ENCODE data around the gene SPI1. TPM values are rescaled to one million over a fixed set of nuclear protein-coding genes. Genes with fewer than 3 reads are reported as not detected.

Gene SPI1
- polyA plus RNA-seq, 2 of the 4 experiments (the other 2 are of a cell fraction), result 0.14 TPM; not detected in 1

DNA sequence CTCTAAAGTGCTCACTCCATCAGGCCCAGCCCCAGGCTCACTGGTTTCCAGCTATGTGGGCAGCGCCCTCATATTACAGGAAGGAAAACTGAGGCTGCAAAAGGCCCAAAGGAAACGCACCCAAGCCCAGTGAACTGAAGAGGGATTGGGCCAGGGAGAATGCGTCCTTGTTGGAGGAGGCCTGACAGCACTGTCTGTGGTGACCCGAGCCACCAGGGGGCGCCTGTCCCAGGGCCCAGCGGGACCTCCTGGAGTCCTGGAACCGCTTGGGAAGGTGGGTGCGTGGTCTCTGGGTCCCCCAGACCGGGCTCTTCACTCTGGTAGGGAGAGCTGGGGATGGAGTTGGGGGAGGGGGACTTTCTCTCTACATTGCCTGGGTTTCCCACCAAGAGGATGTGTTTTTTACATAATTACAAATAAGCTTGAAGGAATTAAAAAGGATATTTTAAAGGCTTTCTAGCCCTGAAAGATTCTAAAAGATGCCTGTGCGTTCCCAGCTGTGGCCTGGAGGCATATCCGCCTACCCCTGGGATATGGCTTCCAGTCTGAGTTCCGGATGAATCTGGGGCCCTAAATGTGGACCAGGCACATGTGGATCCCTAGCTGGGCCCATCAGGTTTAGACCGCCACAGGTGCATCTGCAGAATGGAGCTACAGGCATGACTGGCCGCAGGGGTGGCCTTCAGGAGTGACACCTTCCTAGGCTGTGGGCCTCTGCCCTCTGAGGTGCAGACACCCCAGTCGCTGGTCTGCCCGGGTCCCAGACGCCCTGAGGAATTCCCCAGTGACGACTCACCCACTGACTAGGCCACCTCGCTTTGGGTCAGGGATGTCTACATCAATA lies 4.2 kb downstream of the SPI1 start (continued):
- TF ChIP-seq ZFP36 (IDR thresholded peaks at IDR 0.05; ENCODE audit: borderline replicate concordance, partially characterized antibody) (no peak), RAD21 (conservative IDR thresholded peaks at IDR 0.05 in 1 of 2, IDR thresholded peaks at IDR 0.05 in 1 of 2) (peak; percentile 65 to 68), JUN (IDR thresholded peaks at IDR 0.05) (no peak)

DNA sequence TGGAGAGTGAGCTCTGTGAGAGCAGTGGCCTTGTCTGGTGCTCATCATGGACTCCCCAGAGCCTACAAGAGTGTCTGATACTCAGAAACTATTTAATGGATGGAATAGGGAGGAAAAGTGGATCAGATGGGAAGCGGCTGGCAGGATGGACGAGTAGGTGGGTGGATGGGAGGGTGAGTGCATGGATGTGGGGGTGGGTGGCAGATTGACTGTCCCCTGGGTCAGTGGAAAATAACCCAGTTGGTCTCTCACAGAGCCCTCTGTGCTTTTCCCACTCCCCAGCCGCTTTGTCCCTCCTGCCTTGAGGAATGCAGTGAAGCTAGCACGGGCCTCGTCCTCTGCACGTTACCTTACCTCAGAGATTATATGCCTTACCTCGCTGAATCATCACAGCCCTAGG lies 5.9 kb downstream of the SPI1 start:
- POLR2A ChIA-PET, result no interaction called here
- TF ChIP-seq NFE2L2 (conservative IDR thresholded peaks at IDR 0.05; ENCODE audit: low read length), result no peak
- no peak for TF ChIP-seq CBX2 (IDR thresholded peaks at IDR 0.05; ENCODE audit: borderline replicate concordance, low read depth)
- no peak for TF ChIP-seq HDAC2 (IDR thresholded peaks at IDR 0.05)
- TF ChIP-seq, protein P1, sequence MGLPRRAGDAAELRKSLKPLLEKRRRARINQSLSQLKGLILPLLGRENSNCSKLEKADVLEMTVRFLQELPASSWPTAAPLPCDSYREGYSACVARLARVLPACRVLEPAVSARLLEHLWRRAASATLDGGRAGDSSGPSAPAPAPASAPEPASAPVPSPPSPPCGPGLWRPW (IDR thresholded peaks at IDR 0.05), result no peak
- no peak for TF ChIP-seq ESRRA (IDR thresholded peaks at IDR 0.05; ENCODE audit: borderline replicate concordance, low read length)
- TF ChIP-seq, protein P2, sequence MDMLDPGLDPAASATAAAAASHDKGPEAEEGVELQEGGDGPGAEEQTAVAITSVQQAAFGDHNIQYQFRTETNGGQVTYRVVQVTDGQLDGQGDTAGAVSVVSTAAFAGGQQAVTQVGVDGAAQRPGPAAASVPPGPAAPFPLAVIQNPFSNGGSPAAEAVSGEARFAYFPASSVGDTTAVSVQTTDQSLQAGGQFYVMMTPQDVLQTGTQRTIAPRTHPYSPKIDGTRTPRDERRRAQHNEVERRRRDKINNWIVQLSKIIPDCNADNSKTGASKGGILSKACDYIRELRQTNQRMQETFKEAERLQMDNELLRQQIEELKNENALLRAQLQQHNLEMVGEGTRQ (IDR thresholded peaks at IDR 0.05), result no peak
- TF ChIP-seq, protein P3, sequence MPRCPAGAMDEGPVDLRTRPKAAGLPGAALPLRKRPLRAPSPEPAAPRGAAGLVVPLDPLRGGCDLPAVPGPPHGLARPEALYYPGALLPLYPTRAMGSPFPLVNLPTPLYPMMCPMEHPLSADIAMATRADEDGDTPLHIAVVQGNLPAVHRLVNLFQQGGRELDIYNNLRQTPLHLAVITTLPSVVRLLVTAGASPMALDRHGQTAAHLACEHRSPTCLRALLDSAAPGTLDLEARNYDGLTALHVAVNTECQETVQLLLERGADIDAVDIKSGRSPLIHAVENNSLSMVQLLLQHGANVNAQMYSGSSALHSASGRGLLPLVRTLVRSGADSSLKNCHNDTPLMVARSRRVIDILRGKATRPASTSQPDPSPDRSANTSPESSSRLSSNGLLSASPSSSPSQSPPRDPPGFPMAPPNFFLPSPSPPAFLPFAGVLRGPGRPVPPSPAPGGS (IDR thresholded peaks at IDR 0.05), result no peak
- ATAC-seq (no peak), FAIRE-seq (no peak), DNase-seq (ENCODE audit: low read depth in 1 of 2, low spot score in 1 of 2) (no peak)
- no peak overlapping the region for H3K4me3 ChIP-seq
- no peaks in the 10 kb centered on the region for H3K9me3 ChIP-seq
- no peak overlapping the region for H3K4me2 ChIP-seq
- no peak overlapping the region for H3K27ac ChIP-seq
- CTCF ChIA-PET, result interaction anchor here (0.6 to 6.0 kb wide), 13 partner anchors 8 to 81 kb away, joined by 3 to 133 read pairs (median 18); partner anchors contain the start of gene SLC39A13
- H3K4me1 ChIP-seq, result peaks cover 21% of the 10 kb centered on the region
- 62% methylated on average over 7 of the region's 7 CpGs for WGBS (ENCODE audit: missing lambda C conversion rate)

DNA sequence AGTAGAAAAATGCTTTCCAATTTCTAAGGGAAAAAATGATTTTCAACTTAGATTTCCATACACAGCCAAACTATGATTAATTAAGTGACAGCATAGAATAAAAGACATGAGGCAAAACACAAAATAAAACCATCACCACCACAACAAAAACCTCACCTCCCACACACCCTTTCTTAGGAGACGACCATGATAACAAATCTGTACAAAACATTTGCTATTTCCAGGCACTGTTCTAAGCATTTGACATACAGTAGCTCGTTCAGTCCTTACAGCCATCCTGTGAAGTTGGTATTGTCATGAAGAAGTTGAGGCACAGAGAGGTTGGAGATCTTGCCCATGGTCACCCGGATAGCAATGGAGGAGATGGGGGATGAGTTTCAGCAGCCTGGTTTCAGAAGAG lies 8.7 kb downstream of the SPI1 start:
- no peak for TF ChIP-seq CHD2 (IDR thresholded peaks at IDR 0.05; ENCODE audit: low read length, partially characterized antibody)
- DNase-seq (ENCODE audit: low read depth in 1 of 2, low spot score in 1 of 2), result no peak
- CTCF ChIA-PET, result interaction anchor here (0.7 to 6.0 kb wide), 6 partner anchors 9 to 466 kb away, joined by 3 to 96 read pairs (median 4); partner anchors contain the start of gene SLC39A13
- Histone ChIP-seq H3K9me3 (no peaks in the 10 kb centered on the region), H3K27ac (no peak overlapping the region), H3K4me1 (peaks cover 8% of the 10 kb centered on the region), H3K4me3 (no peak overlapping the region), H3K4me2 (no peak overlapping the region)
- POLR2A ChIA-PET, result no interaction called here
- FAIRE-seq, result no peak
- 31% methylated on average over 3 of the region's 3 CpGs for WGBS (ENCODE audit: missing lambda C conversion rate)
- no peak for ATAC-seq

DNA sequence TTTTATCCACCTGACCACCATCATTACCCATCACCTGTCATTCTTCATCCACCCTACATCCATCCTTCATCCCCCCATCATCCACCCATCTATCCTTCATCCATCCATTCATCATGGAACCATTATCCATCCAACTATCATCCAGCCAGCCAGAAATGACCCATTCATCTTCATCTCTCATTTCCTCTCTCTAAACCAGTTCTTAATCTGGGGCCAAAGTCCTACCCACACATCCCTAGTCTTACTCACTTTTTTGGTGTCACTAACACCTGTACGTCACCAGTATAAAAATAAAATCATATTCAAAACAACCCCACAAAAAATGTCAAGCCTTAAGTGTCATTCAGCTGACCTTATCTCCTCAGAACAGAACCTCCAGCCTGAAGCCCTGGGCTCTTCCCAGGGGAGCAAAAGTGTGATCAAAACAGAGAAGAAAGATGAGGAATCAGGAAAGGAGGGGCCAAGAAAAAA lies 12.3 kb downstream of the SPI1 start:
- DNase-seq (ENCODE audit: low read depth in 1 of 2, low spot score in 1 of 2), result no peak
- Histone ChIP-seq H3K4me2 (no peak overlapping the region), H3K4me1 (no peaks in the 10 kb centered on the region), H3K9me3 (no peaks in the 10 kb centered on the region), H3K4me3 (no peak overlapping the region), H3K27ac (no peak overlapping the region)
- no peak for FAIRE-seq
- ChIA-PET CTCF (no interaction called here), POLR2A (interaction anchor here (0.6 kb wide), 1 partner anchor 98 kb away, joined by 13 read pairs; no protein-coding TSS in a partner anchor)
- ATAC-seq, result no peak
- whole genome bisulfite sequencing (ENCODE audit: missing lambda C conversion rate), result 80% methylated on average over 1 of the region's 1 CpG
- TF ChIP-seq SMC3 (IDR thresholded peaks at IDR 0.05) (no peak), MAZ (IDR thresholded peaks at IDR 0.05; ENCODE audit: borderline replicate concordance, low read depth, low read length) (no peak), ZSCAN20 (CRISPR knock-in tag; IDR thresholded peaks at IDR 0.05) (no peak), EP300 (IDR thresholded peaks at IDR 0.05) (no peak), EHF (CRISPR knock-in tag; IDR thresholded peaks at IDR 0.05) (no peak), RAD21 (conservative IDR thresholded peaks at IDR 0.05 in 1 of 2, IDR thresholded peaks at IDR 0.05 in 1 of 2) (no peak), GATA3 (IDR thresholded peaks at IDR 0.05; ENCODE audit: borderline replicate concordance) (no peak), CBX2 (IDR thresholded peaks at IDR 0.05; ENCODE audit: borderline replicate concordance, low read depth) (no peak), MYC (IDR thresholded peaks at IDR 0.05; ENCODE audit: borderline replicate concordance, low read length) (no peak), FOSL2 (IDR thresholded peaks at IDR 0.05) (no peak), FOSL2 (CRISPR knock-in tag; IDR thresholded peaks at IDR 0.05) (no peak), HOXB5 (CRISPR knock-in tag; IDR thresholded peaks at IDR 0.05) (no peak), FOSB (CRISPR knock-in tag; IDR thresholded peaks at IDR 0.05) (no peak), HOXA7 (CRISPR knock-in tag; IDR thresholded peaks at IDR 0.05) (no peak)
- TF ChIP-seq, protein P4, sequence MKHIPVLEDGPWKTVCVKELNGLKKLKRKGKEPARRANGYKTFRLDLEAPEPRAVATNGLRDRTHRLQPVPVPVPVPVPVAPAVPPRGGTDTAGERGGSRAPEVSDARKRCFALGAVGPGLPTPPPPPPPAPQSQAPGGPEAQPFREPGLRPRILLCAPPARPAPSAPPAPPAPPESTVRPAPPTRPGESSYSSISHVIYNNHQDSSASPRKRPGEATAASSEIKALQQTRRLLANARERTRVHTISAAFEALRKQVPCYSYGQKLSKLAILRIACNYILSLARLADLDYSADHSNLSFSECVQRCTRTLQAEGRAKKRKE (CRISPR knock-in tag; IDR thresholded peaks at IDR 0.05; ENCODE audit: low read depth), result no peak

All from A549 (cell line).